EH (cell line): ENCODE measurements around the gene ABLIM1.
A peak's percentile ranks its signal among the peaks of the same experiment; 100 is the strongest.

Experiments used
- DNase-seq: peaks from one replicate; pipeline ENCODE4 v3.0.0-alpha.2; 2015; ENCODE audit warnings: low read depth

ABLIM1 gene

GRCh38 chr10:114389426-114389825 lies 268.6 kb downstream of the ABLIM1 start:
- peak; percentile 42 for DNase-seq

- no peak for DNase-seq
Measured at GRCh38 chr10:114388275-114388674, 269.8 kb downstream of the ABLIM1 start.

- no peak for DNase-seq
Measured at GRCh38 chr10:114387784-114388183, 270.3 kb downstream of the ABLIM1 start.

- no peak for DNase-seq
Measured at GRCh38 chr10:114386452-114386851, 271.6 kb downstream of the ABLIM1 start.

- DNase-seq, result no peak
Measured at GRCh38 chr10:114385557-114385956, 272.5 kb downstream of the ABLIM1 start.

- no peak for DNase-seq
Measured at GRCh38 chr10:114384601-114385000, 273.5 kb downstream of the ABLIM1 start.

- DNase-seq, result no peak
Measured at GRCh38 chr10:114384181-114384580, 273.9 kb downstream of the ABLIM1 start.
